Trophoblast cell (in vitro differentiated cells and primary cell): ENCODE data around the gene KIAA0408.

Source experiments
- DNase-seq, 2 donors: peaks; one replicate each; pipeline ENCODE4 v3.0.0-alpha.2; 2016
- H2AFZ ChIP-seq: 2 replicates; pipeline ENCODE4 v1.6.1; 2013; ENCODE audit warnings: low read length, moderate library complexity, mild to moderate bottlenecking; ENCODE audit not compliant: insufficient read depth, poor library complexity
- H2AK5ac ChIP-seq: 2 replicates; pipeline ENCODE4 v1.6.1; 2013; ENCODE audit warnings: mild to moderate bottlenecking, low read length
- H2BK120ac ChIP-seq: 2 replicates; pipeline ENCODE4 v1.6.1; 2013; ENCODE audit warnings: low read length, mild to moderate bottlenecking, moderate library complexity; ENCODE audit not compliant: insufficient read depth, poor library complexity
- H2BK12ac ChIP-seq: 2 replicates; pipeline ENCODE4 v1.6.1; 2013; ENCODE audit warnings: mild to moderate bottlenecking, low read length, moderate library complexity
- H2BK5ac ChIP-seq: 2 replicates; pipeline ENCODE4 v1.6.1; 2013; ENCODE audit warnings: low read length, low read depth, moderate library complexity, mild to moderate bottlenecking; ENCODE audit not compliant: poor library complexity
- H3K14ac ChIP-seq: 2 replicates; pipeline ENCODE4 v1.6.1; 2013; ENCODE audit warnings: mild to moderate bottlenecking, low read length
- H3K18ac ChIP-seq: 2 replicates; pipeline ENCODE4 v1.6.1; 2013; ENCODE audit warnings: mild to moderate bottlenecking, low read length
- H3K23ac ChIP-seq: 2 replicates; pipeline ENCODE4 v1.6.1; 2013; ENCODE audit warnings: low read length
- H3K27ac ChIP-seq: 2 replicates; pipeline ENCODE4 v1.5.1; 2013; ENCODE audit warnings: low read depth, mild to moderate bottlenecking, inconsistent platforms, low read length, moderate library complexity
- H3K27me3 ChIP-seq: 2 replicates; pipeline ENCODE4 v1.6.1; 2013; ENCODE audit warnings: inconsistent platforms, mild to moderate bottlenecking, low read length, moderate library complexity; ENCODE audit not compliant: insufficient read depth
- H3K36me3 ChIP-seq, 2 experiments: 1 replicate in 1 of 2; 2 replicates in 1 of 2; pipeline ENCODE4 v1.6.1; 2013; ENCODE audit warnings: low read length in 2 of 2, mild to moderate bottlenecking in 2 of 2, moderate library complexity in 1 of 2; ENCODE audit not compliant: insufficient read depth in 2 of 2, control insufficient read depth in 1 of 2
- H3K4ac ChIP-seq: 2 replicates; pipeline ENCODE4 v1.6.1; 2013; ENCODE audit warnings: low read depth, mild to moderate bottlenecking, low read length, moderate library complexity
- H3K4me1 ChIP-seq, 2 experiments: 1 replicate in 1 of 2; 2 replicates in 1 of 2; pipeline ENCODE4 v1.6.1; 2013; ENCODE audit warnings: low read length in 2 of 2, mild to moderate bottlenecking in 2 of 2, moderate library complexity in 1 of 2; ENCODE audit not compliant: insufficient read depth in 2 of 2, control insufficient read depth in 1 of 2
- H3K4me2 ChIP-seq: 2 replicates; pipeline ENCODE4 v1.6.1; 2013; ENCODE audit warnings: inconsistent platforms, mild to moderate bottlenecking, low read length, moderate library complexity
- H3K4me3 ChIP-seq: 2 replicates; pipeline ENCODE4 v1.5.1; 2013; ENCODE audit warnings: mild to moderate bottlenecking, low read depth, low read length, inconsistent platforms
- H3K79me1 ChIP-seq: one replicate; pipeline ENCODE4 v1.6.1; 2013; ENCODE audit warnings: low read length
- H3K79me2 ChIP-seq: 2 replicates; pipeline ENCODE4 v1.6.1; 2013; ENCODE audit warnings: low read length, mild to moderate bottlenecking; ENCODE audit not compliant: control insufficient read depth, insufficient read depth, poor library complexity
- H3K9ac ChIP-seq: 2 replicates; pipeline ENCODE4 v1.6.1; 2013; ENCODE audit warnings: mild to moderate bottlenecking, low read length
- H3K9me3 ChIP-seq: 2 replicates; pipeline ENCODE4 v1.6.1; 2013; ENCODE audit warnings: low read depth, mild to moderate bottlenecking, control low read depth, inconsistent platforms, low read length; ENCODE audit not compliant: insufficient read depth
- H4K12ac ChIP-seq: 2 replicates; pipeline ENCODE4 v1.6.1; 2013; ENCODE audit warnings: low read depth, mild to moderate bottlenecking, low read length, moderate library complexity
- H4K8ac ChIP-seq: 2 replicates; pipeline ENCODE4 v1.6.1; 2013; ENCODE audit warnings: low read depth, mild to moderate bottlenecking, low read length, moderate library complexity
- H4K91ac ChIP-seq: one replicate; pipeline ENCODE4 v1.6.1; 2013; ENCODE audit warnings: low read depth, mild to moderate bottlenecking, low read length, moderate library complexity
- WGBS: extraction: QIAGEN DNeasy Blood & Tissue Kit; methylation state at CpG from one replicate; pipeline ENCODE4 v1.1.7; 2013; ENCODE audit warnings: missing lambda C conversion rate; ENCODE audit not compliant: insufficient read length, insufficient coverage; ENCODE audit errors: extremely low coverage; 5-methylcytosine and 5-hydroxymethylcytosine counted together

The KIAA0408 gene

DNA sequence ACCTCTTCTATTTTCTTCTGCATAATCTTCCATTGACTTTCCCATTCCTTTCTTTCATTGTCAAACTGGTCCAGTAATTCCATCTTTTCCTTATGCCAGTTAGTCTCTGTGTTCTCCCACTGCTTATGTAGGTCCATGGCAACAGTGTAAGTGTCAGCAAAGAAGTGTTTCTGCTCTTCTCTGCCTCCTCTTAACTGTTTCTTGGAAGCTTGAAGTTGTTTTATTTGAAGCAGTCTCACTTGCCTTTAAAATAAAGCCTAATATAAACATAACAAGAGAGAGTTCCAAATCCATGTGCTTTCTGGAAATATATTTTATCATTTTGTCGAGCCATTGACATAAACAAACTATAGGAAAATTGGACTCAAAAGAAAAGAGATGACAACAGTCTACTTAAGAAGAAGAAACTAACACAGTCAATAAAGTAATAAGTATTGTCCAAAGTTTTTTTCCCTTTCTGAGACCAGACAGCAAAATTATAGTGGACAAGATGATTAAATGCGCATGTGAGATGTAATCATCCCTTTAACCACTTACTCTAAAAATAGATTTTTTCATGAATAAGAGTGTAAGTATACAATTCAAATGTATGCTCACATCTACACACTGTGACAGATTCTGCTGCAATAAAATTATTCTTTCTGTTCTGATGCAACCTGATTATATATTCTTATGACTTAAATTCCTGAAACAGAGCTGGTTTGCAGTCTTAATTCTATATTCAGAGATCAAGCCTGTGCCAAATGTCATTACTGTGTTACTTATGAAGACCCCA lies 5.2 kb downstream of the KIAA0408 start:
- Histone ChIP-seq H2BK5ac (no peak overlapping the region), H3K23ac (no peak overlapping the region), H3K9me3 (no peaks in the 10 kb centered on the region), H3K79me1 (no peaks in the 10 kb centered on the region), H3K79me2 (no peaks in the 10 kb centered on the region), H3K4me2 (no peak overlapping the region), H3K9ac (no peak overlapping the region), H2BK12ac (no peak overlapping the region), H3K27me3 (no peaks in the 10 kb centered on the region), H4K8ac (no peak overlapping the region), H2AFZ (no peak overlapping the region), H3K4me3 (no peak overlapping the region), H4K12ac (no peak overlapping the region), H3K4ac (no peak overlapping the region), H2AK5ac (no peak overlapping the region), H2BK120ac (no peak overlapping the region), H3K4me1 (no peaks in the 10 kb centered on the region), H3K27ac (no peak overlapping the region), H4K91ac (no peak overlapping the region), H3K36me3 (no peaks in the 10 kb centered on the region), H3K14ac (no peak overlapping the region), H3K18ac (no peak overlapping the region)
- no peak for DNase-seq
- WGBS: no CpG with 5 or more reads among the region's 2 CpGs

DNA sequence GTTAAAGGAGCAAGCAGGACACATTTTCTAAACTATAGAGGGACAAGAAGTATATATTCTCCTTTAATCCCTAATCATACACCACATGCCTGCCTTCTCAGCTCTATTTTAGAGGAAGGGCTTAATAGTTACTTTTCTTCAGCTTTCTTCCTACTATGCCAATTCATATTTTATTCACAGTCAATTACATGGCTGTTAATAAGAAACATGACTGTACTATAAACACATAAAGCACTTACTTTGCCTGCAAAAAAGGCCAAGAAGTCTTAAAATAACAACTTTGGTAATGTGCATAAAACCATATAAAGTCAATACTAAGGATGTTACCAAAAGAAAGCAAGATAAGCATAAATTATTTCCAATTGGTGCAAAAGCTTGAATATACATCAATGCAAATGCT lies 6.4 kb downstream of the KIAA0408 start:
- Histone ChIP-seq H3K36me3 (no peaks in the 10 kb centered on the region), H4K91ac (no peak overlapping the region), H2AFZ (no peak overlapping the region), H3K4me3 (no peak overlapping the region), H3K79me2 (no peaks in the 10 kb centered on the region), H2BK5ac (no peak overlapping the region), H3K4me2 (no peak overlapping the region), H3K79me1 (no peaks in the 10 kb centered on the region), H3K4me1 (no peaks in the 10 kb centered on the region), H4K12ac (no peak overlapping the region), H3K9ac (no peak overlapping the region), H3K27me3 (no peaks in the 10 kb centered on the region), H3K14ac (no peak overlapping the region), H3K18ac (no peak overlapping the region), H3K23ac (no peak overlapping the region), H3K27ac (no peak overlapping the region), H3K9me3 (no peaks in the 10 kb centered on the region), H2BK12ac (no peak overlapping the region), H4K8ac (no peak overlapping the region), H3K4ac (no peak overlapping the region), H2AK5ac (no peak overlapping the region), H2BK120ac (no peak overlapping the region)
- no peak for DNase-seq

DNA sequence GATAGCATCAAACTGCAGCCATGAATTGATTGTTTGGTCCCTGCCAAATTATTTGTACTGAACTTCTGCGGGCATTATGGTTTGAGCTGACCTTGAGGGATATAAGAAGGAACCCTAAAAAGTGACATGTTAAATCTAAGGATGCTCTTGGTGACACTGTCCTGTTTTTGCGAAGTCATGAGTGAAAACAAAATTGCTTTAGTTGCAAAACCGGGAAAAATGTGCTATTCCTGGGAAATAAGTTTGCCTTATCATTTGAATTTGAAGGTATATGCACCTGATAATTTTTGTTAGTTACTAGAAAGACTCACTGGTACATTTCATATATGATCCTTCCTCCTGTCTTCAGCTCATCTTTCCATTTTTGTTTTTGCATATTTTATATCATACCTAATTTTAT lies 7.8 kb downstream of the KIAA0408 start:
- Histone ChIP-seq H3K79me1 (no peaks in the 10 kb centered on the region), H3K23ac (no peak overlapping the region), H2BK120ac (no peak overlapping the region), H3K14ac (no peak overlapping the region), H3K4ac (no peak overlapping the region), H2BK12ac (no peak overlapping the region), H3K4me3 (no peak overlapping the region), H3K27ac (no peak overlapping the region), H3K9me3 (no peaks in the 10 kb centered on the region), H2BK5ac (no peak overlapping the region), H3K4me2 (no peak overlapping the region), H3K18ac (no peak overlapping the region), H3K36me3 (no peaks in the 10 kb centered on the region), H3K27me3 (no peaks in the 10 kb centered on the region), H2AK5ac (no peak overlapping the region), H4K12ac (no peak overlapping the region), H3K79me2 (no peaks in the 10 kb centered on the region), H4K8ac (no peak overlapping the region), H4K91ac (no peak overlapping the region), H3K9ac (no peak overlapping the region), H2AFZ (no peak overlapping the region), H3K4me1 (no peaks in the 10 kb centered on the region)
- WGBS: no CpG with 5 or more reads among the region's 3 CpGs
- no peak for DNase-seq

DNA sequence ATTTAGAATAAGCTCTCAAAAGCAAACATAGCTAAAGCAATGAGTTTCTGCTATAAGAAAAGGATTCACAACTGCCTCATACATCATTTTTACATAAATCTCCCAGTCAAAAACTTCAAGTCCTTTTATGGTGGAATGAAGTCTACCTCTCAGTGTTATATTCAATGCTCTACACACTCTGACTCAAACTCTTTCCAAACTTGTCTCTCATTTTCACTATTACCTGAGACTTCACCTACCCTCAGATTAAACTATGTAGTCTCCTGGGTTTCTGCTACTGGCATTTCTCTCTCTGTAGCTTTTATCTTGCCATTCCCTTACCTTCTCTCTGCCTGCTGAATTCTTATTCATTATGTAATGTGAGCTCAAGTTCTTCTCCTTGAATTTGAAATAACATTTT lies 11.4 kb downstream of the KIAA0408 start:
- H2BK120ac ChIP-seq: no peak overlapping the region
- H3K4me1 ChIP-seq: no peaks in the 10 kb centered on the region
- H4K8ac ChIP-seq: no peak overlapping the region
- no peak overlapping the region for H3K4ac ChIP-seq
- no peaks in the 10 kb centered on the region for H3K79me2 ChIP-seq
- no peak overlapping the region for H3K23ac ChIP-seq
- no peak for DNase-seq
- no peak overlapping the region for H3K4me2 ChIP-seq
- H3K79me1 ChIP-seq: no peaks in the 10 kb centered on the region
- no peak overlapping the region for H3K18ac ChIP-seq
- H4K12ac ChIP-seq: no peak overlapping the region
- H3K9me3 ChIP-seq: no peaks in the 10 kb centered on the region
- H3K36me3 ChIP-seq: no peaks in the 10 kb centered on the region
- H3K27me3 ChIP-seq: no peaks in the 10 kb centered on the region
- H3K14ac ChIP-seq: no peak overlapping the region
- H2BK5ac ChIP-seq: no peak overlapping the region
- no peak overlapping the region for H3K9ac ChIP-seq
- no peak overlapping the region for H3K27ac ChIP-seq
- no peak overlapping the region for H2AFZ ChIP-seq
- no peak overlapping the region for H2AK5ac ChIP-seq
- no peak overlapping the region for H3K4me3 ChIP-seq
- H2BK12ac ChIP-seq: no peak overlapping the region
- no peak overlapping the region for H4K91ac ChIP-seq
